Measurements from ENCODE around the gene USP13.

Gene USP13

GRCh38 chr3:179734497-179735281 is 81.8 kb downstream of the USP13 start:
- TF ChIP-seq FOXM1 (IDR thresholded peaks at IDR 0.05; ENCODE audit: borderline replicate concordance, low read depth): no peak
- TF ChIP-seq NFIC (IDR thresholded peaks at IDR 0.05): no peak
- TF ChIP-seq TEAD4 (IDR thresholded peaks at IDR 0.05): no peak
- no peak for TF ChIP-seq CREB1 (IDR thresholded peaks at IDR 0.05; ENCODE audit: low read depth)
- TF ChIP-seq EP300 (IDR thresholded peaks at IDR 0.05; ENCODE audit: borderline replicate concordance): no peak
- TF ChIP-seq CEBPB (IDR thresholded peaks at IDR 0.05): no peak
- no peak for TF ChIP-seq REST (IDR thresholded peaks at IDR 0.05; ENCODE audit: low read depth)
- TF ChIP-seq EGR1 (IDR thresholded peaks at IDR 0.05): no peak
- TF ChIP-seq TAF1 (IDR thresholded peaks at IDR 0.05; ENCODE audit: low read depth): no peak

GRCh38 chr3:179735321-179735720 is 82.5 kb downstream of the USP13 start:
- TF ChIP-seq TCF12 (IDR thresholded peaks at IDR 0.05; ENCODE audit: low read depth) (no peak), TEAD4 (IDR thresholded peaks at IDR 0.05) (no peak), USF1 (IDR thresholded peaks at IDR 0.05) (no peak), YY1 (IDR thresholded peaks at IDR 0.05; ENCODE audit: low read depth) (no peak), MAX (IDR thresholded peaks at IDR 0.05) (no peak), REST (IDR thresholded peaks at IDR 0.05; ENCODE audit: low read depth) (no peak), EP300 (IDR thresholded peaks at IDR 0.05; ENCODE audit: borderline replicate concordance) (no peak), RAD21 (IDR thresholded peaks at IDR 0.05; ENCODE audit: low read depth) (no peak), ZBTB7A (IDR thresholded peaks at IDR 0.05; ENCODE audit: low read depth) (no peak), NFIC (IDR thresholded peaks at IDR 0.05) (no peak), EGR1 (IDR thresholded peaks at IDR 0.05) (no peak)

GRCh38 chr3:179738998-179739397 is 86.2 kb downstream of the USP13 start:
- TF ChIP-seq RAD21 (IDR thresholded peaks at IDR 0.05; ENCODE audit: low read depth) (no peak), ZBTB7A (IDR thresholded peaks at IDR 0.05; ENCODE audit: low read depth) (no peak), TEAD4 (IDR thresholded peaks at IDR 0.05) (no peak), TCF12 (IDR thresholded peaks at IDR 0.05; ENCODE audit: low read depth) (no peak), YY1 (IDR thresholded peaks at IDR 0.05; ENCODE audit: low read depth) (no peak), NFIC (IDR thresholded peaks at IDR 0.05) (no peak), CREB1 (IDR thresholded peaks at IDR 0.05; ENCODE audit: low read depth) (no peak), REST (IDR thresholded peaks at IDR 0.05; ENCODE audit: low read depth) (no peak), EP300 (IDR thresholded peaks at IDR 0.05; ENCODE audit: borderline replicate concordance) (no peak), MAX (IDR thresholded peaks at IDR 0.05) (no peak), EGR1 (IDR thresholded peaks at IDR 0.05) (no peak)

GRCh38 chr3:179739816-179740594 is 87.2 kb downstream of the USP13 start:
- TF ChIP-seq CEBPB (IDR thresholded peaks at IDR 0.05) (no peak), EGR1 (IDR thresholded peaks at IDR 0.05) (no peak), EP300 (IDR thresholded peaks at IDR 0.05; ENCODE audit: borderline replicate concordance) (no peak), MAX (IDR thresholded peaks at IDR 0.05) (no peak), YY1 (IDR thresholded peaks at IDR 0.05; ENCODE audit: low read depth) (no peak), USF1 (IDR thresholded peaks at IDR 0.05) (no peak), TEAD4 (IDR thresholded peaks at IDR 0.05) (no peak), FOXM1 (IDR thresholded peaks at IDR 0.05; ENCODE audit: borderline replicate concordance, low read depth) (no peak), CREB1 (IDR thresholded peaks at IDR 0.05; ENCODE audit: low read depth) (no peak), NFIC (IDR thresholded peaks at IDR 0.05) (no peak), TAF1 (IDR thresholded peaks at IDR 0.05; ENCODE audit: low read depth) (no peak), TCF12 (IDR thresholded peaks at IDR 0.05; ENCODE audit: low read depth) (no peak), RAD21 (IDR thresholded peaks at IDR 0.05; ENCODE audit: low read depth) (no peak), REST (IDR thresholded peaks at IDR 0.05; ENCODE audit: low read depth) (no peak), ZBTB7A (IDR thresholded peaks at IDR 0.05; ENCODE audit: low read depth) (no peak)

Measured in Ishikawa (cell line).